Stimulated activated CD4-positive, alpha-beta T cell treated with anti-CD3 and anti-CD28 coated beads, Interleukin-1b, Interleukin-23, amount 100 ng/mL, for 1 hour (primary cell): Measurements from ENCODE around the gene OTUB1.
A peak's percentile ranks its signal among the peaks of the same experiment; 100 is the strongest.

Source experiments
- DNase-seq, 2 donors: peaks; one replicate each; pipeline ENCODE4 v3.0.0-alpha.2; 2020; ENCODE audit warnings: low read depth in 2 of 2

Gene OTUB1

GRCh38 chr11:63974259-63975143, 11.7 kb upstream of the OTUB1 start, which contains the start of gene COX8A:
COX8A (plus strand) TSS chr11:63974620; CDS start chr11:63974681, 61 bp downstream.
- DNase-seq: peak; percentile 78 to 82

- no peak for DNase-seq
Observed at GRCh38 chr11:63978551-63979239, 7.5 kb upstream of the OTUB1 start.

- DNase-seq: no peak
Observed at GRCh38 chr11:63979426-63979825, 6.8 kb upstream of the OTUB1 start.

- peak in 1 of 2 donors; percentile 39 for DNase-seq
Observed at GRCh38 chr11:63985812-63986155, 454 bp upstream of the OTUB1 start.

- no peak for DNase-seq
Observed at GRCh38 chr11:63986932-63987513, 785 bp downstream of the OTUB1 start.

- no peak for DNase-seq
Observed at GRCh38 chr11:63991558-63991957, 5.3 kb downstream of the OTUB1 start.

GRCh38 chr11:63993100-63993499, 6.9 kb downstream of the OTUB1 start:
- no peak for DNase-seq

GRCh38 chr11:63993993-63994392, 7.8 kb downstream of the OTUB1 start:
- DNase-seq: no peak

- DNase-seq: no peak
Observed at GRCh38 chr11:63996512-63996911, 10.3 kb downstream of the OTUB1 start.

GRCh38 chr11:63997104-63997700, 11.0 kb downstream of the OTUB1 start:
- no peak for DNase-seq

- DNase-seq: no peak
Observed at GRCh38 chr11:63997801-63998337, 11.6 kb downstream of the OTUB1 start.

- no peak for DNase-seq
Observed at GRCh38 chr11:63998558-63999348, 12.5 kb downstream of the OTUB1 start.

GRCh38 chr11:63999349-64000025, 13.2 kb downstream of the OTUB1 start:
- DNase-seq: peak in 1 of 2 donors; percentile 50

GRCh38 chr11:64000026-64000739, 13.9 kb downstream of the OTUB1 start:
- peak; percentile 48 to 53 for DNase-seq

GRCh38 chr11:64000740-64001483, 14.7 kb downstream of the OTUB1 start:
- DNase-seq: no peak

- no peak for DNase-seq
Observed at GRCh38 chr11:64001484-64002420, 15.5 kb downstream of the OTUB1 start.

- no peak for DNase-seq
Observed at GRCh38 chr11:64003807-64004589, 17.8 kb downstream of the OTUB1 start.
